Activated naive CD4-positive, alpha-beta T cell treated with anti-CD3 and anti-CD28 coated beads, Interleukin-2, amount 10 ng/mL, durations not matched to agents 5 hours and 36 hours (primary cell): ENCODE measurements around the gene NGRN. TPM values are rescaled to one million over a fixed set of nuclear protein-coding genes. Genes with fewer than 3 reads are reported as not detected.

ENCODE experiments used
- total RNA-seq, 2 experiments: library from RNA; stranded (reverse); gene quantifications; one replicate each; pipeline ENCODE4 v1.2.3, GENCODE V29; 2021

Gene NGRN, protein sequence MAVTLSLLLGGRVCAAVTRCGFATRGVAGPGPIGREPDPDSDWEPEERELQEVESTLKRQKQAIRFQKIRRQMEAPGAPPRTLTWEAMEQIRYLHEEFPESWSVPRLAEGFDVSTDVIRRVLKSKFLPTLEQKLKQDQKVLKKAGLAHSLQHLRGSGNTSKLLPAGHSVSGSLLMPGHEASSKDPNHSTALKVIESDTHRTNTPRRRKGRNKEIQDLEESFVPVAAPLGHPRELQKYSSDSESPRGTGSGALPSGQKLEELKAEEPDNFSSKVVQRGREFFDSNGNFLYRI
- 10 to 100 TPM; 23.5 to 24.0 TPM for total RNA-seq

DNA sequence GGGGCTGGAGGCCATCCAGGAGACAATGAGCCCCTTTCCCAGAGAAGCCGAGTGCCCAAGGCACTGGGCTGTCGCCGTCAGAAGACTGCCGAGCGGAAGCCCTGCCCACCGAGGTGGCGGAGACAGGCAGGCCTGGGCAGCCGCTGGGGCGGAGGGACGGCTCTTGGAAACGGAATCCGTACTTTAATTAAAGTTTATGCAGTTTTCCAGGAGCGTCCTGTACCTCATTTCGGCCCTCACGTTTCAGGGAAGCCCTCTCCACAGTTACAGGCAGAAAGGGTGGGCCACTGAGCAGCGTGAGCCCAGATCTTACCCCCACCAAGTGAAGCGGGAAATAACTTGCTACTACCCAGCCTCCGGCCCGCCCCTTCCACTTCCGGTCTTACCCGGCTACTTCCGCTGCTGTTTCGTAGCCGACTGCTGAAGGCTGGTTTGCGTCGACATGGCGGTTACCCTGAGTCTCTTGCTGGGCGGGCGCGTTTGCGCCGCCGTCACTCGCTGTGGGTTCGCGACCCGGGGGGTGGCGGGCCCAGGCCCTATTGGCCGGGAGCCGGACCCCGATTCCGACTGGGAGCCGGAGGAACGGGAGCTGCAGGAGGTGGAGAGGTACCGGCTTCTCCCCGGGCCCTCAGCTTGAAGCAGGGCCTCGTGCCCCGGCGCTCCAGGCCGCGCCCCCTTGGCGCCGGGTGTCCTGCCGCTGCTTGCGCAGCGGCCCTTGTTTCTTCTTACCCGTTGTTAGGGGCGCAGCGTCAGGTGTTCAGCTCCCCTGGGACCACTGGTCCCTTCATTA lies at the start of gene NGRN:
TSS of gene NGRN (plus strand) at position 402 of the 790 bp plus-strand sequence. CDS start at position 443, 41 bp downstream.

DNA sequence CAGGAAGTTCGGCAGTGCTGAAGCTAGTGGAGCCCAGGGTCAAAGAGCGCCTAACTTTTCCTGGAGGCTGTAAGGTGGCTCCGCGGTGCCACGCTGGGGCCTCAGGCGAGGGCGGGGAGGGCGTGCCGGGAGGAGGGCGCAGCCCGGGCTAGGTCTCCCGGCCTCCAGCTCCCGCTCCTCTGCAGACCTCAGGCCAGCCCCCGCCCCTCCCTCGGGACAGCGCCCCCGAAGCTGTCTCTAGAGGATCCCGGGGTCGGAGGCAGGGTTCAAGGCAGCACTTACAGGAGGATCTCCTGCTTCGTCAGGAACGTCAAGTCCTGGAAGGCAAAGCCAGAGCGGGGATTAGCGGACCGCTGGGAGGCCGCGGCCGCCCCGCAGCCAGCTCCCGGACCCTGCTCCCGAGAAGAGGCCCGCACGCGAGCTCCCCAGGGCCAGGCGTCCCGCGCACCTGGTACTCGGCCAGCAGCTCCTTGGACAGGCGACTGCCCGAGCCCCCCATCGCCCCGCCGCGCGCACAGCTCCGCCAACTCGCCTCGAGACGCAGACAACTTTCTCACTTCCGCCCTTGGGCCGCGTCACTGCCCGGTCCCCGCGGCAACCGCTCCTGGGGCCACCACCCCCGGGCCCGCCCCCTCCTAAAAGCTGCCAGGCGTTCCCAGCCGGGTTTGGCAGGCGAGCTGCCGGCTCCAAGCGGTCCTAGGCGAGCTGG lies 31.9 kb upstream of the NGRN start, which contains the start of gene CIB1:
TSS of gene CIB1 (minus strand) at position 555 of the 709 bp plus-strand sequence. CDS start at position 499, 56 bp downstream.

DNA sequence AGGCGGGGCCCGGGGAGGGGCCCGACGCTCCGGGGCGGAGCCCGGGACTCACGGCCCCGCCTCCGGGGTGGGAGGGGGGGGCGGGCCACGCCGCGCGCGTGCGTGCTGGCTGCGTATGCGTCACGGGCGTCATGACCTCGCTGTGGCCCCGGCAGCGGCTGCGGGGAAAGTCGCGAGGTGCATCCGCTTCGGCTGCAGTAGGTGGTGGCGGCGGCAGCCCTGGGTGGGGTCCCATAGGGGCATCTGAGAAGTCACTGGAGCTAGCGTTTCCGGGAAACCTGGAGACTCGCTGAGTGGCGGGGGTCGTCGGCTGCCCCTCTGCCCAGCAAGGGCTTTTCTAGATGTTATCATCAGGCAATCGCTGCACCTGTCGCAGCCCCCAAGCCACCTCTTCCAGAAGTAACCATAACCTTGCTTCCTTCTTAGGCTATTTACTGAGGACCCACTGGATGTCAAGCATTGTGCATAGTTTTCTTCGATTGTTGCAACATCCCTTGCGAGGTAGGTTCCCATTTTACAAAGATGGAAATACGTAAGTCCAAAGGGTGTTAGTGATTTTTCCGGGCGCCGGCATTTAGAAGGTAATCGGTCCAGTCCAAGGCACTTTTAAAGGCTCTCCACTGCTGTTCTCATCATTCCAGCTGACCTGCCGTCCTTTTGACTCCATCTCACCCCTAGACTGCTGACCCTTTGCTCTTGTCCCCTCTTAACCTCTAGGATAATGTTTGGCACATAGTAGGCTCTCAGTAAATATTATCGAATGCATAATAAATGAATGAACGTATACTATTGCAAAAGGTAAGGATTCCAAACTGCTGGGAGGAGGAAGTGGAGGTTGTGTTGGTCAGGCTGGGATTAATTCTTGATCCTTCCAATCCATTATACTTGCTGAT lies 31.1 kb upstream of the NGRN start, which contains the start of gene GDPGP1:
TSS of gene GDPGP1 (plus strand) at position 114 of the 893 bp plus-strand sequence. CDS start 6,700 bp downstream, outside the sequence.

DNA sequence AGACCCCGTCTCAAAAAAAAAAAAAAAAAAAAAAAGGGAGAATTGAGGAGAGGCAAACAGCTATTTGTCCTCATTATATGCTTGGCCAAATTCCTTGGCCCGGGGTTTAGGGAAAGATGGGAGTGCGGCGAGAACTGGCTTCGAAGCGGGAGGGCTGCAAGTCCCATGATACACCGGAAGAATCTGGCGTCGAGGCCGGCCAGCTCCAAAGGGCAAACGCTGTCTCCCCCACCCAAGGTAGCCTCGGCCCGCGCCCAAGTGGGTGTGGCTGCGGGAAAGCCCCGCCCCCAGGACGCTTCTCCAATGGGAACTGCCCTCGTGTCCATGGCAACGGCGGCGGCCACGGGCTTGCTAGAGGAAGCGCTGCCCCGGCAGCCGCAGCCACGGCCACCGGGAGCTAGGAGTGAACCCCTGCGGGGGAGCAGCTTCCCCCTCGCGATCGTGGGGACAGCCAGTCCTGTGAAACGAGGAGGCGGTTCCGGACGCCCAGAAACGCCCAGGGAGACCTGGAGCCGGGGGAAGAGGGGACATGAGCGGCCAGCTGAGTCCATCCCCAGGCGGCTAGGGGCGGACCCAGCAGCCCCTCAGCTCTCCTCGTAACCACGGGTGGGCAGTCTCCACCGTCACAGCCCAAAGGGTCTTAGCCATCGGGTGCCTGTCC lies 16.1 kb upstream of the NGRN start, which contains the start of gene TTLL13:
TSS of gene TTLL13 (plus strand) at position 354 of the 661 bp plus-strand sequence. CDS start 1,075 bp downstream, outside the sequence.

Other genes starting within 250 kb of the NGRN start
- gene IDH2, start 163.2 kb upstream of the NGRN start, total RNA-seq = 100 to 1,000 TPM; 208 to 213 TPM
- gene SEMA4B, start 64.3 kb upstream of the NGRN start, total RNA-seq = 10 to 100 TPM; 19.0 to 19.7 TPM
- 10 to 100 TPM; 89.2 to 92.2 TPM for gene CIB1, start 31.7 kb upstream of the NGRN start, total RNA-seq
- gene GDPGP1, start 31.5 kb upstream of the NGRN start, total RNA-seq = 10 to 100 TPM; 10.8 to 11.2 TPM
- gene TTLL13, start 16.1 kb upstream of the NGRN start, total RNA-seq = under 1 TPM; 0.20 to 0.34 TPM
- 1 to 10 TPM; 1.0 to 1.1 TPM for gene ZNF774, start 86.6 kb downstream of the NGRN start, total RNA-seq
- gene IQGAP1, start 122.6 kb downstream of the NGRN start, total RNA-seq = 100 to 1,000 TPM; 197 to 201 TPM